GM20000 (cell line): Measurements from ENCODE around the gene ARHGAP26.

ENCODE experiments used
- DNase-seq: peaks from one replicate; pipeline ENCODE4 v3.0.0; 2012; ENCODE audit warnings: low spot score
- TF ChIP-seq, protein P1 (sequence below): IDR thresholded peaks from 2 replicates; pipeline ENCODE4 v1.5.1; 2012; ENCODE audit warnings: mild to moderate bottlenecking, control low read depth; ENCODE audit errors: extremely low read depth, missing control alignments

The ARHGAP26 gene

DNA sequence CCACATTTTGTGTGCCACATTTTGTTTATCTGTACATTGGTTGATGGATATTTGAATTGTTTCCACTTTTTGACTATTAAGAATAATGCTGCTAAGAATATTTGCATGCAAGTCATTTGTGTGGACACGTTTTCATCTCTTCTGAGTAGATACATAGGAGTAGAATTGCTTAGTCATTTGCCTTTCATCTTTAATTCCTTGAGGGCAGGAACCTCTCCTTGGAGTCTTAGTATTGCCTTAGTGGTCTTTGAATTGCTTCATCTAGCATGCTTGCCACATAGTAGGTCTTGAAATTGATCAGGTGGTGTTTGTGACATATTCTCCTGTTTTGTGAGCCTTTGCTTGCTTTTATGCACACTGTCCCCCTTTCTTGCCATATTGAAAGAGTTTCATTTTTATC, 504.8 kb downstream of the ARHGAP26 start:
- DNase-seq, result no peak
- TF ChIP-seq, protein P1, sequence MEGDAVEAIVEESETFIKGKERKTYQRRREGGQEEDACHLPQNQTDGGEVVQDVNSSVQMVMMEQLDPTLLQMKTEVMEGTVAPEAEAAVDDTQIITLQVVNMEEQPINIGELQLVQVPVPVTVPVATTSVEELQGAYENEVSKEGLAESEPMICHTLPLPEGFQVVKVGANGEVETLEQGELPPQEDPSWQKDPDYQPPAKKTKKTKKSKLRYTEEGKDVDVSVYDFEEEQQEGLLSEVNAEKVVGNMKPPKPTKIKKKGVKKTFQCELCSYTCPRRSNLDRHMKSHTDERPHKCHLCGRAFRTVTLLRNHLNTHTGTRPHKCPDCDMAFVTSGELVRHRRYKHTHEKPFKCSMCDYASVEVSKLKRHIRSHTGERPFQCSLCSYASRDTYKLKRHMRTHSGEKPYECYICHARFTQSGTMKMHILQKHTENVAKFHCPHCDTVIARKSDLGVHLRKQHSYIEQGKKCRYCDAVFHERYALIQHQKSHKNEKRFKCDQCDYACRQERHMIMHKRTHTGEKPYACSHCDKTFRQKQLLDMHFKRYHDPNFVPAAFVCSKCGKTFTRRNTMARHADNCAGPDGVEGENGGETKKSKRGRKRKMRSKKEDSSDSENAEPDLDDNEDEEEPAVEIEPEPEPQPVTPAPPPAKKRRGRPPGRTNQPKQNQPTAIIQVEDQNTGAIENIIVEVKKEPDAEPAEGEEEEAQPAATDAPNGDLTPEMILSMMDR, result no peak

- TF ChIP-seq, protein P1, result no peak
- DNase-seq, result no peak
These were observed 505.6 kb downstream of the ARHGAP26 start for GRCh38 chr5:143275512-143276363.

GRCh38 chr5:143277536-143277935, 507.4 kb downstream of the ARHGAP26 start:
- TF ChIP-seq, protein P1, result no peak
- DNase-seq, result no peak
